OCI-LY3 (cell line): ENCODE results near the gene AACS.

ENCODE experiments used
- H2AFZ ChIP-seq: fragments of 200-600, 300-600 bp; shearing (Covaris generic); 2 replicates; pipeline ENCODE4 v1.6.0; 2014; ENCODE audit warnings: antibody characterized with exemption, low read depth, low read length
- H3K27ac ChIP-seq: fragments of 200-600, 300-600 bp; sonication (generic); 2 replicates; pipeline ENCODE4 v1.5.1; 2014; ENCODE audit warnings: mild to moderate bottlenecking, low read length, moderate library complexity, mixed read lengths
- H3K27me3 ChIP-seq: fragments of 200-600, 300-600 bp; sonication (generic); 2 replicates; pipeline ENCODE4 v1.6.1; 2014; ENCODE audit warnings: low read depth, low read length, mixed read lengths
- H3K36me3 ChIP-seq: fragments of 200-600, 300-600 bp; sonication (generic); replicated peaks from 2 replicates; pipeline ENCODE3; 2014; ENCODE audit warnings: low read depth, low read length, mixed read lengths
- H3K4me1 ChIP-seq: fragments of 300-600, 200-600 bp; sonication (generic); 2 replicates; pipeline ENCODE4 v1.6.1; 2014; ENCODE audit warnings: low read length, mixed read lengths
- H3K4me2 ChIP-seq: fragments of 200-600, 300-600 bp; sonication (generic); 2 replicates; pipeline ENCODE4 v1.6.1; 2014; ENCODE audit warnings: low read length, mixed read lengths
- H3K4me3 ChIP-seq: fragments of 300-600, 200-600 bp; sonication (generic); 2 replicates; pipeline ENCODE4 v1.5.1; 2014; ENCODE audit warnings: antibody characterized with exemption, mild to moderate bottlenecking, low read length, moderate library complexity
- H3K79me2 ChIP-seq: fragments of 300-600, 200-600 bp; shearing (Covaris generic); 2 replicates; pipeline ENCODE4 v1.6.1; 2014; ENCODE audit warnings: mild to moderate bottlenecking, low read length, mixed read lengths
- H3K9ac ChIP-seq: fragments of 300-600, 200-600 bp; shearing (Covaris generic); 2 replicates; pipeline ENCODE4 v1.6.0; 2014; ENCODE audit warnings: mild to moderate bottlenecking, low read length, moderate library complexity
- H3K9me3 ChIP-seq: fragments of 200-600, 300-600 bp; shearing (Covaris generic); 2 replicates; pipeline ENCODE4 v1.6.1; 2014; ENCODE audit warnings: low read length, mixed read lengths; ENCODE audit not compliant: insufficient read depth
- H4K20me1 ChIP-seq: fragments of 200-600, 300-600 bp; sonication (generic); 2 replicates; pipeline ENCODE4 v1.6.1; 2016; ENCODE audit warnings: low read length, mixed read lengths; ENCODE audit not compliant: insufficient read depth
- EZH2phosphoT487 ChIP-seq: fragments of 200-600 bp; shearing (Covaris generic); IDR thresholded peaks from 2 replicates; pipeline ENCODE4 v1.6.1; 2018; ENCODE audit warnings: antibody characterized with exemption, mixed run types, low read depth
- TF ChIP-seq, protein P1 (sequence below): fragments of 200-600, 300-600 bp; sonication (generic); IDR thresholded peaks from 2 replicates; pipeline ENCODE4 v1.5.1; 2014; ENCODE audit warnings: antibody characterized with exemption, low read length, low read depth

Gene AACS

DNA sequence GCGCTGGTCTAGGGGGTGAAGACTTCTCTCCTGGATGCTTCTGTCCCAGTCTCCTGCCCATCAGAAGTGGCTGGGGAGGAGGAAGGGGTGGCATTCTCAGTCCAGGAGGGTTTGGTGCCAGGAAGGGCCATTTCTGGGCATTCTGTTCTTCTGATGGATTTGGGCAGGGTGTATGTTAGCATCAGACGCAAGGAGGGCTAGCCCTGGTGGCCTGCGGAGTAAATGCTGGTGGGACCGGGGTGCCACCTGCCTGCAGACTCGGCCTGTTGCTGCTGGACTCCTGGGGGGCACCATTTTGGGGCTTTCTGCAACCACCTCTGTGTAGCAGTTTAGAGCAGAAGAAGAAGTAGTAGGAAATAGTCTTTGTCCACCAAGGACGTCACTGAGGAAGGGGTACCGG, 31.7 kb downstream of the AACS start:
- H2AFZ ChIP-seq = no peak overlapping the region
- no peaks in the 10 kb centered on the region for H3K79me2 ChIP-seq
- H3K27me3 ChIP-seq = no peaks in the 10 kb centered on the region
- H3K36me3 ChIP-seq = no peaks in the 10 kb centered on the region
- no peak overlapping the region for H3K9ac ChIP-seq
- H3K4me1 ChIP-seq = no peaks in the 10 kb centered on the region
- no peak overlapping the region for H3K4me2 ChIP-seq
- no peaks in the 10 kb centered on the region for H4K20me1 ChIP-seq
- TF ChIP-seq, protein P1, sequence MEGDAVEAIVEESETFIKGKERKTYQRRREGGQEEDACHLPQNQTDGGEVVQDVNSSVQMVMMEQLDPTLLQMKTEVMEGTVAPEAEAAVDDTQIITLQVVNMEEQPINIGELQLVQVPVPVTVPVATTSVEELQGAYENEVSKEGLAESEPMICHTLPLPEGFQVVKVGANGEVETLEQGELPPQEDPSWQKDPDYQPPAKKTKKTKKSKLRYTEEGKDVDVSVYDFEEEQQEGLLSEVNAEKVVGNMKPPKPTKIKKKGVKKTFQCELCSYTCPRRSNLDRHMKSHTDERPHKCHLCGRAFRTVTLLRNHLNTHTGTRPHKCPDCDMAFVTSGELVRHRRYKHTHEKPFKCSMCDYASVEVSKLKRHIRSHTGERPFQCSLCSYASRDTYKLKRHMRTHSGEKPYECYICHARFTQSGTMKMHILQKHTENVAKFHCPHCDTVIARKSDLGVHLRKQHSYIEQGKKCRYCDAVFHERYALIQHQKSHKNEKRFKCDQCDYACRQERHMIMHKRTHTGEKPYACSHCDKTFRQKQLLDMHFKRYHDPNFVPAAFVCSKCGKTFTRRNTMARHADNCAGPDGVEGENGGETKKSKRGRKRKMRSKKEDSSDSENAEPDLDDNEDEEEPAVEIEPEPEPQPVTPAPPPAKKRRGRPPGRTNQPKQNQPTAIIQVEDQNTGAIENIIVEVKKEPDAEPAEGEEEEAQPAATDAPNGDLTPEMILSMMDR = no peak
- TF ChIP-seq EZH2phosphoT487 = no peak
- H3K4me3 ChIP-seq = no peak overlapping the region
- H3K9me3 ChIP-seq = no peaks in the 10 kb centered on the region
- no peak overlapping the region for H3K27ac ChIP-seq

DNA sequence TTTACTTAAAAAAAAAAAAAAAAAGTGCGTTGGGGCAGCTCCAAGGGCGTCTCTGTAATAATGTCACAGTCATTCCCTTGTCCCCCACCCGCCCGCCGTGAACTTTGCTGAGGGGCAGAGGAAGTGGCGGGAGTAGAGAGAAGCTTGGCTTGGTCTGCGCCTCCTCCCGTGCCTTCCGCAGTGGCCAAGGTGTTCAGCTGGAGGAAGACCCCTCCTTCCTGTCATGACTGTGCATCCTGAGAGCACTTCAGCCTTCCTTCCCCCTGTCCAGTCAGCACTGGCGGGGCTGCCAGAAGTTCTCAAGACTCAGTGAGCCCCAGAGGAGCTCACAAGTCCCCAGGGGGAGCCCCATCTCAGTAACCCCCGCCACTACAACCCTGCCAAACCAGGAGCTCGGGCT, 32.2 kb downstream of the AACS start:
- H3K4me1 ChIP-seq = no peaks in the 10 kb centered on the region
- no peak overlapping the region for H3K9ac ChIP-seq
- H3K4me2 ChIP-seq = no peak overlapping the region
- no peaks in the 10 kb centered on the region for H3K9me3 ChIP-seq
- H3K27ac ChIP-seq = no peak overlapping the region
- no peaks in the 10 kb centered on the region for H4K20me1 ChIP-seq
- TF ChIP-seq EZH2phosphoT487 = no peak
- TF ChIP-seq, protein P1 = no peak
- H3K79me2 ChIP-seq = no peaks in the 10 kb centered on the region
- no peaks in the 10 kb centered on the region for H3K36me3 ChIP-seq
- no peak overlapping the region for H2AFZ ChIP-seq
- H3K4me3 ChIP-seq = no peak overlapping the region
- no peaks in the 10 kb centered on the region for H3K27me3 ChIP-seq

DNA sequence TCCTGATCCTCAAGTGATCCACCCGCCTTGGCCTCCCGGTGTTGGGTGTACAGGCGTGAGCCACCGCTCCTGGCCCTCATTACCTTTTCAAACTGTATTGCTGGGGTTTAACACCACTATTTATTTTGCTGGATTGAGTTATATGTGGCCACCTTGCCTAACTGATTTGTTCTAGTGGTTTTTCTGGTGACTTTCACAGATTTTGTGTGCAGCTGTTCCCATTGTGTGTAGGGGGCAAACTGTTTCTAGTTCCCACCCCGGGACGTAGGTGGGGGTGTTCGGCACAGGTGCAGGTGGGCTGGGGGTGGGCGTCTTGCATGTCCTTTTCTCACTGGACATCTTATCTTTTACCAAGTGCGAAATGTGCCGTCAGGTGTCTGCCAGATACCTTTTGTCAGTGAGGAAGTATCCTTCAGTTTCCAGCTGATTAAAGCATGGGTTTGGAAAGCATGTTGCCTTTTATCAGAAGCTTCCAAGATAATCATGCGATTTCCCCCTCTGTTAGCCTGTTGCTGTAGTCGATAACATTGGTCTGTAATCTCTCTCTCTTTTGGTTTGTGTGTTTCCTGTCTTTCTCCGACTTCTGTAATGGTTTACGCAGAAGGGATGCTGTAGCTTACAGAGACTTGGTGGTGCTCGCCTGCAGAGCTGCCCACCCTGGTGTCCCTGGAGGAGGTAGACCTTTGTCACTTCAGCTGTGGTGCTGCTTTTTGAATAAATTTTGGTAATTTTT, 33.6 kb downstream of the AACS start:
- Histone ChIP-seq H3K27me3 (no peaks in the 10 kb centered on the region), H3K9me3 (no peaks in the 10 kb centered on the region), H3K4me2 (no peak overlapping the region), H3K27ac (no peak overlapping the region), H3K9ac (no peak overlapping the region), H3K4me3 (no peak overlapping the region), H2AFZ (no peak overlapping the region), H4K20me1 (no peaks in the 10 kb centered on the region), H3K4me1 (no peaks in the 10 kb centered on the region), H3K79me2 (no peaks in the 10 kb centered on the region), H3K36me3 (peaks cover 5% of the 10 kb centered on the region)
- no peak for TF ChIP-seq EZH2phosphoT487
- TF ChIP-seq, protein P1 = no peak

GRCh38 chr12:125099409-125099782, 34.2 kb downstream of the AACS start:
- H3K4me1 ChIP-seq = no peaks in the 10 kb centered on the region
- no peaks in the 10 kb centered on the region for H3K27me3 ChIP-seq
- peaks cover 5% of the 10 kb centered on the region for H3K36me3 ChIP-seq
- no peak for TF ChIP-seq EZH2phosphoT487
- TF ChIP-seq, protein P1 = no peak
- no peaks in the 10 kb centered on the region for H3K9me3 ChIP-seq
- no peak overlapping the region for H2AFZ ChIP-seq
- no peaks in the 10 kb centered on the region for H3K79me2 ChIP-seq
- H3K4me2 ChIP-seq = no peak overlapping the region
- no peak overlapping the region for H3K9ac ChIP-seq
- no peak overlapping the region for H3K27ac ChIP-seq
- no peak overlapping the region for H3K4me3 ChIP-seq
- H4K20me1 ChIP-seq = no peaks in the 10 kb centered on the region
